ENCODE data around the gene NBPF20. TPM values are rescaled to one million over a fixed set of nuclear protein-coding genes. Genes with fewer than 3 reads are reported as not detected.

NBPF20 gene
- total RNA-seq = 7.6 TPM

GRCh38 chr1:145425436-145426029 is at the start of gene NBPF20:
Gene NBPF20, minus strand, starts transcription at chr1:145425603. Its CDS starts 20,331 bp downstream, at chr1:145405272.

Other genes starting within 250 kb of the NBPF20 start
- not detected for gene PPIAL4D, start 183.4 kb downstream of the NBPF20 start, total RNA-seq
- 73.8 TPM for gene GPR89A, start 182.4 kb upstream of the NBPF20 start, total RNA-seq